GM06990 (cell line): Measurements from ENCODE around the gene OR9I1.

Source experiments
- DNase-seq: peaks from one replicate; pipeline ENCODE4 v3.0.0-alpha.2; 2011; ENCODE audit not compliant: insufficient read length; ENCODE audit errors: extremely low read depth
- H3K27me3 ChIP-seq: replicated peaks from 2 replicates; pipeline ENCODE4 v1.6.0; 2011; ENCODE audit warnings: low read length; ENCODE audit not compliant: control insufficient read depth, insufficient read depth
- H3K36me3 ChIP-seq: 2 replicates; pipeline ENCODE4 v1.5.1; 2011; ENCODE audit warnings: low read length; ENCODE audit not compliant: control insufficient read depth, insufficient read depth
- H3K4me3 ChIP-seq: replicated peaks from 2 replicates; pipeline ENCODE4 v1.5.1; 2011; ENCODE audit warnings: low read depth, mild to moderate bottlenecking, control low read depth, low read length
- CTCF ChIP-seq: IDR thresholded peaks from 2 replicates; pipeline ENCODE4 v1.5.1; 2011; ENCODE audit warnings: low read length, control low read depth, mild to moderate bottlenecking, inconsistent platforms; ENCODE audit not compliant: insufficient read depth, poor library complexity, severe bottlenecking

Gene OR9I1

GRCh38 chr11:58086528-58086927 is 38.8 kb downstream of the OR9I1 start:
- DNase-seq, result no peak
- Histone ChIP-seq H3K36me3 (no peaks in the 10 kb centered on the region), H3K27me3 (no peaks in the 10 kb centered on the region), H3K4me3 (no peak overlapping the region)
- TF ChIP-seq CTCF, result no peak

GRCh38 chr11:58075781-58076180 is 49.5 kb downstream of the OR9I1 start:
- TF ChIP-seq CTCF, result no peak
- Histone ChIP-seq H3K27me3 (no peaks in the 10 kb centered on the region), H3K36me3 (no peaks in the 10 kb centered on the region), H3K4me3 (no peak overlapping the region)
- no peak for DNase-seq

- no peak for DNase-seq
- no peak for TF ChIP-seq CTCF
- Histone ChIP-seq H3K27me3 (no peaks in the 10 kb centered on the region), H3K4me3 (no peak overlapping the region), H3K36me3 (no peaks in the 10 kb centered on the region)
Observed at GRCh38 chr11:58070585-58070984, 54.7 kb downstream of the OR9I1 start.

GRCh38 chr11:58068655-58069054 is 56.7 kb downstream of the OR9I1 start:
- no peaks in the 10 kb centered on the region for H3K36me3 ChIP-seq
- peak; percentile 13 for TF ChIP-seq CTCF
- DNase-seq, result no peak
- H3K4me3 ChIP-seq, result no peak overlapping the region
- no peaks in the 10 kb centered on the region for H3K27me3 ChIP-seq

- Histone ChIP-seq H3K36me3 (no peaks in the 10 kb centered on the region), H3K4me3 (no peak overlapping the region), H3K27me3 (no peaks in the 10 kb centered on the region)
- no peak for TF ChIP-seq CTCF
- no peak for DNase-seq
Observed at GRCh38 chr11:58067685-58068084, 57.6 kb downstream of the OR9I1 start.
